Pons (tissue), 1 donor: Measurements from ENCODE around the gene C1QTNF4.
"Not testable (repeated sequence)": the region's sequence is repeated elsewhere in the genome, so short reads cannot be mapped to it uniquely, and the experiment has no call there.

Source experiments
- DNase-seq: peaks from one replicate; pipeline ENCODE4 v3.0.0-alpha.2; 2016; ENCODE audit warnings: low spot score

C1QTNF4 gene

GRCh38 chr11:47565340-47566148 lies 28.7 kb downstream of the C1QTNF4 start, which contains the start of gene PTPMT1:
Gene PTPMT1, plus strand, starts transcription at chr11:47565599. Its CDS starts 24 bp downstream, at chr11:47565623.
- DNase-seq = no peak

GRCh38 chr11:47564933-47565339 lies 29.3 kb downstream of the C1QTNF4 start:
- no peak for DNase-seq

GRCh38 chr11:47564366-47564765 lies 29.8 kb downstream of the C1QTNF4 start:
- not testable (repeated sequence) for DNase-seq

GRCh38 chr11:47562393-47562792 lies 31.8 kb downstream of the C1QTNF4 start:
- not testable (repeated sequence) for DNase-seq

GRCh38 chr11:47560426-47560825 lies 33.8 kb downstream of the C1QTNF4 start:
- DNase-seq = no peak

GRCh38 chr11:47558695-47559094 lies 35.5 kb downstream of the C1QTNF4 start:
- no peak for DNase-seq

GRCh38 chr11:47557004-47557403 lies 37.2 kb downstream of the C1QTNF4 start:
- DNase-seq = not testable (repeated sequence)

GRCh38 chr11:47553406-47553743 lies 40.8 kb downstream of the C1QTNF4 start:
- no peak for DNase-seq

- peak; percentile 87 for DNase-seq
These were observed 41.4 kb downstream of the C1QTNF4 start, which contains the start of gene CELF1 for GRCh38 chr11:47552566-47553405. Gene CELF1, minus strand, starts transcription at chr11:47553132. Its CDS starts 53,609 bp downstream, at chr11:47499523.

GRCh38 chr11:47552056-47552565 lies 42.1 kb downstream of the C1QTNF4 start:
- no peak for DNase-seq

GRCh38 chr11:47551086-47551485 lies 43.1 kb downstream of the C1QTNF4 start:
- DNase-seq = no peak

- no peak for DNase-seq
These were observed 43.7 kb downstream of the C1QTNF4 start for GRCh38 chr11:47550288-47551047.

- not testable (repeated sequence) for DNase-seq
These were observed 47.9 kb downstream of the C1QTNF4 start for GRCh38 chr11:47546274-47546673.

- DNase-seq = no peak
These were observed 48.9 kb downstream of the C1QTNF4 start for GRCh38 chr11:47545298-47545697.

GRCh38 chr11:47541070-47541469 lies 53.1 kb downstream of the C1QTNF4 start:
- DNase-seq = no peak

GRCh38 chr11:47539681-47540039 lies 54.6 kb downstream of the C1QTNF4 start:
- DNase-seq = no peak
